Left lobe of liver (tissue), 2 donors: ENCODE results near the gene FAM83B. TPM values are rescaled to one million over a fixed set of nuclear protein-coding genes. Genes with fewer than 3 reads are reported as not detected.
"Not testable (repeated sequence)": the region's sequence is repeated elsewhere in the genome, so short reads cannot be mapped to it uniquely, and the experiment has no call there.

Experiments
- ATAC-seq: fragments of 200-7000 bp; cut with Tn5 transposase; one replicate; pipeline ENCODE4 v1.9.1; 2020; ENCODE audit warnings: mild to moderate bottlenecking, moderate library complexity
- DNase-seq: peaks from one replicate; pipeline ENCODE4 v3.0.0-alpha.2; 2020; ENCODE audit warnings: low spot score
- total RNA-seq: library from RNA; stranded (reverse); gene quantifications from one replicate; pipeline ENCODE4 v1.2.1, GENCODE V29; 2021
- donor health status: DM: no; HTN: no; CAD: no; lungs with moderate emphysema.
- donor health status: DM: no; HTN: yes; CAD: no.

The FAM83B gene, protein sequence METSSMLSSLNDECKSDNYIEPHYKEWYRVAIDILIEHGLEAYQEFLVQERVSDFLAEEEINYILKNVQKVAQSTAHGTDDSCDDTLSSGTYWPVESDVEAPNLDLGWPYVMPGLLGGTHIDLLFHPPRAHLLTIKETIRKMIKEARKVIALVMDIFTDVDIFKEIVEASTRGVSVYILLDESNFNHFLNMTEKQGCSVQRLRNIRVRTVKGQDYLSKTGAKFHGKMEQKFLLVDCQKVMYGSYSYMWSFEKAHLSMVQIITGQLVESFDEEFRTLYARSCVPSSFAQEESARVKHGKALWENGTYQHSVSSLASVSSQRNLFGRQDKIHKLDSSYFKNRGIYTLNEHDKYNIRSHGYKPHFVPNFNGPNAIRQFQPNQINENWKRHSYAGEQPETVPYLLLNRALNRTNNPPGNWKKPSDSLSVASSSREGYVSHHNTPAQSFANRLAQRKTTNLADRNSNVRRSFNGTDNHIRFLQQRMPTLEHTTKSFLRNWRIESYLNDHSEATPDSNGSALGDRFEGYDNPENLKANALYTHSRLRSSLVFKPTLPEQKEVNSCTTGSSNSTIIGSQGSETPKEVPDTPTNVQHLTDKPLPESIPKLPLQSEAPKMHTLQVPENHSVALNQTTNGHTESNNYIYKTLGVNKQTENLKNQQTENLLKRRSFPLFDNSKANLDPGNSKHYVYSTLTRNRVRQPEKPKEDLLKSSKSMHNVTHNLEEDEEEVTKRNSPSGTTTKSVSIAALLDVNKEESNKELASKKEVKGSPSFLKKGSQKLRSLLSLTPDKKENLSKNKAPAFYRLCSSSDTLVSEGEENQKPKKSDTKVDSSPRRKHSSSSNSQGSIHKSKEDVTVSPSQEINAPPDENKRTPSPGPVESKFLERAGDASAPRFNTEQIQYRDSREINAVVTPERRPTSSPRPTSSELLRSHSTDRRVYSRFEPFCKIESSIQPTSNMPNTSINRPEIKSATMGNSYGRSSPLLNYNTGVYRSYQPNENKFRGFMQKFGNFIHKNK
- total RNA-seq = 0.15 TPM

- ATAC-seq (peak; percentile 62), DNase-seq (no peak)
Measured at GRCh38 chr6:54846243-54846856, at the start of gene FAM83B. Gene FAM83B, plus strand, starts transcription at chr6:54846771. Its CDS starts 23,476 bp downstream, at chr6:54870247.

- not testable (repeated sequence) for ATAC-seq, DNase-seq
Measured at GRCh38 chr6:54796918-54797317, 49.7 kb upstream of the FAM83B start.

GRCh38 chr6:54800050-54800600, 46.4 kb upstream of the FAM83B start:
- ATAC-seq (no peak), DNase-seq (no peak)

DNA sequence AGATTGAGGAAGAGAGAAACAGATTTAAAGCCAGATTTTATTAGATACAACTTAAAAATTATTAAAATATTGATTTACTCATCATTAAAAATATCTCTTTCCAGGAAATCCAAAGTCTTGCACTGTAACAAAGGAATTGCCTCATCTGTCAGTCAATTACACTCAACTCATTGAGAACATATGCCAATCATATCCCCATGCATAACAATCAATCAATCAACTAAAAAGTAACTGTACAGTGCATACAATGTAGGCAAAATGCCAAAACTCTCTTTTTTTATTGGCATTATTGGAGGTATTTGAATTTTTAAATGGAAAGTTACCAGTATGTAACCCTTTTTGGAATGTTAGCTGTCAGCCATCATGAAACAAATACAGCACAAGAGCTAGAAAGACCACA, 45.3 kb upstream of the FAM83B start:
- no peak for ATAC-seq
- no peak for DNase-seq

- no peak for DNase-seq
- no peak for ATAC-seq
Measured at GRCh38 chr6:54801669-54802068, 44.9 kb upstream of the FAM83B start.

- ATAC-seq = no peak
Measured at GRCh38 chr6:54802775-54803634, 43.6 kb upstream of the FAM83B start.

GRCh38 chr6:54805077-54805476, 41.5 kb upstream of the FAM83B start:
- DNase-seq (no peak), ATAC-seq (no peak)

More at GRCh38 chr6:54802775-54803634, 43.6 kb upstream of the FAM83B start:
- DNase-seq = no peak

- DNase-seq = no peak
- ATAC-seq = no peak
Measured at GRCh38 chr6:54810147-54810546, 36.4 kb upstream of the FAM83B start.

GRCh38 chr6:54813892-54814291, 32.7 kb upstream of the FAM83B start:
- DNase-seq (no peak), ATAC-seq (no peak)

DNA sequence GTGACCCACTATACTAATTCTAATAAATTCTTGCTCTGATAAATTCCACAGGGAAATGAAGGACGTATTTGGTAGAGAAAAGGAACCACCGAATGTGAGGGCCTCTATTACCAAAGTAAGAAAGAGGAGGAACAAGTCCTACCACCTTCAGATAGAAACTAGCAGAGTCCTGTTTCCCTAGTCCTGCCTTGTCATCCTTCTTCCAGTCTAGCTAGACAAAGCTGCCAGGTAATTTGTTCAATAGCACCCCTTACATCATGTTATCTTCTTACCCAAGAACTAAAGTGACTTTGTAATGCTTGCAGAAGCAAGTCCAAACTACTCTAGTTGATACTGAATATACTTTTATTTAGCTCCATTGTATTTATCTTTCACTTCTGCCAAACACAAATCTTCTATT, 29.3 kb upstream of the FAM83B start:
- ATAC-seq = no peak
- no peak for DNase-seq

- DNase-seq (no peak), ATAC-seq (no peak)
Measured at GRCh38 chr6:54817834-54818233, 28.7 kb upstream of the FAM83B start.

DNA sequence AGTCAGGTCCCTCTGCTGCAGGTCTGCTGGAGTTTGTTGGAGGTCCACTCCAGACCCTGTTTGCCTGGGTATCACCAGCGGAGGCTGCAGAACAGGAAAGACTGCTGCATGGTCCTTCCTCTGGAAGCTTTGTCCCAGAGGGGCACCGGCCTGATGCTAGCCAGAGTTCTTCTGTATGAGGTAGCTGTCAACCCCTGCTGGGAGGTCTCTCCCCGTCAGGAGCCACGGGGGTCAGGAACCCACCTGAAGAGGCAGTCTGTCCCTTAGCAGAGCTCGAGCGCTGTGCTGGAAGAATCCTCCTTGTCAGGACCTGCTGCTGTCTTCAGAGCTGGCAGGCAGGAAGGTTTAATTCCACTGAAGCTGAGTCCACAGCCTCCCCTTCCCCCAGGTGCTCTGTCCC, 22.3 kb upstream of the FAM83B start:
- ATAC-seq, DNase-seq: not testable (repeated sequence)

DNA sequence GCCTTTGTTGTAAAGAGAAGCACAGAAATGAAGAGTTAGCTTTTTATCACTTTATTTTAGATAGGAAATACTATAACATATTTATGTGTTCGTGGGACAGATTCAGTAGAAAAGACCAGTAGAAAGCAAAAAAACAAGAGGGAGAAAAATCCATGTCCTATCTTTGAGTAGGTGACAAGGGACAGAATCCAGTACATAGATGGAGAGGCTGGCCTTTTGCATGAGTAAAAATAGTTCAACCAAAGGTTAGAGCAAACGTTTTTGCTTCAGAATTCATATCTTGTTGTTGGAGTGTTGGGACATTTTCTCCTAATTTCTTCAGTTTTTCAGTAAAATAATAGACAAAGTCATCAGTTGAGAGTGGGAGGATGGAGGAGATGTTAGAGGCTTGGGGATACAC, 19.6 kb upstream of the FAM83B start:
- ATAC-seq (no peak), DNase-seq (no peak)

DNA sequence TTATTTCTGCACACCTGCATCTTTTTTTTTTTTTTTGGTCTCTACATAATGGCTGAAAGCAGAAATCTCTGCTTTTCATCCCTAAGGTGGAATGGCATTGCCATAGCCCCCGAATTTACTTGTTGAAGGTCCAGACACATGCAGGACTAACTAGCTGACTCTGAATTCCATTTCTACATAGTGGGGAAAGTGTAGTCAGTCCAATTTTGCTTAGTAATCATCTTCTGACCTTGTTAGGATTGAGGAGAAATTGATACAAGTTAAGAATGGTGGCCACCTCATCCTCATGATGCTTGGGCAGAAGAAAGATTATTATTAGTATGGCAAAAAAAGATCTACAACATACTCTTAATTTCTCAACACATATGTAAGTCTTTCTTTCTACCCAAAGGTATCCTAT, 16.4 kb upstream of the FAM83B start:
- DNase-seq = no peak
- ATAC-seq = no peak

DNA sequence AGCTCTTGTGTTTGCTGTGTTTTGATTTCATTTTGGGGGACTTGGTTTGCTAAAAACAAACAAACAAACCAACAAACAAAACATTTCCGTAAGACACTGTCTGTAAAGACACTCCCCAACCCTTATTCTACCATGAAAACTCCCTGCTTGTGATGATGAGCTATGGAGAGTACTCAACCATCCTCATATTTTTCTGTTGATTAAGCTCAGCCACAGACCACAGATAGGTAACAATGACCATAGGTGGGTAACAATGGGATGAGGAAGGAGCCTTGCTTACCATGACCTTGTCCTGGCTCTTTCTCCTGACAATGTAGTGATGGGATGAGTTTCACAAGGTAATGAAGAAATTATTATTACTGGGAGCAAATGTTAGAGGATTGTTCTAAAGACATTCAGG, 11.4 kb upstream of the FAM83B start:
- DNase-seq (no peak), ATAC-seq (no peak)

DNA sequence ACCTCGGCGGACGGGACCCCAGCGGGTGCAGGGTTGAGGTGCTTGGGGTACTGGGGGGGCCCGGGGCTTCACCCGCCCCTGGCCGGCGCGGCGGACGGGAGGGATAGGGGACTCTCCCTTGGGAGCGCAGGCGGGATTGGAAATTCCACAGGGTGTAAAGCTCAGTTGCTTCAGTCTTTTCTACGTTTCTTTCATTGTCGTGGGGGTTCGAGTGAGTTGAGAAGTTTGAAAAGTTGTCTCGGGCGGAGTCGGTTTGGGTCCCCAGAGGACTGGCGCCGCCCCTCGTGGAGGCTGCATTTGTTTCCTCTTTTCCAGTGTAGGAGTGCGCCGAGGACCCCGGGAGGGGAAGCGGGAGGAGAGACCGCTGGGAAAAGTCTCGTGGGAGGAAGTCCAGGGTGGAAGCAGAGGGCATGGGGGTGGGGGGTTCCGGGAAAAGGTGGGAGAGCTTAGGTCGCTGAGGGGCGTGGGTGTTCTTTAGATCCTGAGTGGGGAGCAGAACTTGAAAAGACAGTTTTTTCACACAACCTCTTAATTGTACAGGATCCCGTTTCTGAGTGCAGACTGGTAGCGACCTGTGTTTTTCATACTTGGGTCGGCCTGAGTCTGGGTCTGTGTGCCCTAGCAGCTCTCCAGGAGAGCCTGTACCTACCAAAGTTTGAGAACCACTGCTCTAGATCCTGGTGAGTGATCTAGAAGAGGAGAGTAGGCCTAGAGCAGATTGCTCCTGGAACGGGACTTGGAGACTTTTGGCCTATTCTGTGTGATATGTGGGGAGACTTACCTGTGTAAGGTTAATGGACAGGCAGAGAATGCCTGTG, 495 bp downstream of the FAM83B start:
- ATAC-seq = peak; percentile 44
- no peak for DNase-seq

- ATAC-seq = no peak
Measured at GRCh38 chr6:54847799-54848597, 1.4 kb downstream of the FAM83B start.

DNA sequence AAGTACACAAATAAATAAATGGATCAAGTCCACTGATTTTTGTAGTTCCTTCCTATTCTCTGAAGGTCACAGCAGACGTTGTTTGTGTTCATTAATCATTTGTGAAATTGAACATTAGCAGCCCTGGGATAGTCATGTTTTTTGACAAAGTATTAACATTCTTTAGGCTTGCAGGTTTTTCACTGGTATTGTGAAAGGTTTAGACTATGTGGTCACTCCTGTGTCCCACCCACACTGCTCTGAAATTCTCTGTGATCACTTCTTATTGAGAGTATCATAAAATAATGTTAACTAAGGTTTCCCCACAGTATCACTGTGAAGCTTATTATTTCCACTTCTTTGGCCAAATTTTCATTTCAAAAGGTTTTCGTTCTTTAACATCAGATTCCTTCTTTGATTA, 3.5 kb downstream of the FAM83B start:
- no peak for DNase-seq
- ATAC-seq = no peak

More at GRCh38 chr6:54847799-54848597, 1.4 kb downstream of the FAM83B start:
- DNase-seq = no peak
